CD14-positive monocyte (primary cell): ENCODE data around the gene GJA3. TPM values are rescaled to one million over a fixed set of nuclear protein-coding genes. Genes with fewer than 3 reads are reported as not detected.

ENCODE experiments used
- DNase-seq, 3 donors: peaks; one replicate each; pipeline ENCODE4 v3.0.0-alpha.2; 2011 to 2022
- H2AFZ ChIP-seq: 2 replicates; pipeline ENCODE4 v1.6.0; 2012; ENCODE audit warnings: mild to moderate bottlenecking, low read depth, low read length, inconsistent platforms; ENCODE audit not compliant: insufficient read depth, poor library complexity, severe bottlenecking
- H3K27ac ChIP-seq, 2 donors: 1 replicate in 1 of 2; 2 replicates in 1 of 2; pipeline ENCODE4 v1.5.1; 2012 to 2013; ENCODE audit warnings: low read length in 2 of 2, control low read depth in 1 of 2, inconsistent platforms in 1 of 2, low read depth in 1 of 2, mild to moderate bottlenecking in 1 of 2
- H3K27me3 ChIP-seq, 2 donors: one replicate each; pipeline versions ENCODE4 v1.6.0 to v1.6.1; 2011 to 2013; ENCODE audit warnings: low read length in 2 of 2; ENCODE audit not compliant: control insufficient read depth in 2 of 2, insufficient read depth in 2 of 2
- H3K36me3 ChIP-seq, 2 donors: replicated peaks in 1 of 2; 1 replicate in 1 of 2; 2 replicates in 1 of 2; pipeline versions ENCODE4 v1.5.1 to v1.6.1; 2012 to 2013; ENCODE audit warnings: low read length in 2 of 2, control low read depth in 1 of 2, inconsistent platforms in 1 of 2, mild to moderate bottlenecking in 1 of 2; ENCODE audit not compliant: insufficient read depth in 2 of 2, control insufficient read depth in 1 of 2
- H3K4me1 ChIP-seq, 2 donors: 1 replicate in 1 of 2; 2 replicates in 1 of 2; pipeline versions ENCODE4 v1.5.1 to v1.6.1; 2012 to 2013; ENCODE audit warnings: low read length in 2 of 2, control low read depth in 1 of 2, inconsistent platforms in 1 of 2, mild to moderate bottlenecking in 1 of 2, moderate library complexity in 1 of 2; ENCODE audit not compliant: insufficient read depth in 2 of 2, control insufficient read depth in 1 of 2
- H3K4me2 ChIP-seq: replicated peaks from 2 replicates; pipeline ENCODE3; 2012; ENCODE audit warnings: low read length, moderate library complexity, mild to moderate bottlenecking; ENCODE audit not compliant: poor library complexity, severe bottlenecking; ENCODE audit errors: extremely low read depth
- H3K4me3 ChIP-seq, 3 experiments: fragments of 200-600 bp in 1 of 3; sonication (generic) in 1 of 3; replicated peaks in 1 of 3; 1 replicate in 2 of 3; 2 replicates in 1 of 3; pipeline ENCODE4 v1.5.1; 2011 to 2013; ENCODE audit warnings: low read length in 3 of 3, mild to moderate bottlenecking in 3 of 3, control low read depth in 2 of 3, low read depth in 2 of 3, inconsistent platforms in 1 of 3, moderate library complexity in 1 of 3
- H3K79me2 ChIP-seq: 2 replicates; pipeline ENCODE4 v1.6.0; 2012; ENCODE audit warnings: mild to moderate bottlenecking, control low read depth, inconsistent platforms, low read length, moderate library complexity; ENCODE audit not compliant: insufficient read depth
- H3K9ac ChIP-seq: 2 replicates; pipeline ENCODE4 v1.6.0; 2017; ENCODE audit warnings: low read length, mild to moderate bottlenecking; ENCODE audit not compliant: insufficient read depth, poor library complexity, severe bottlenecking
- H3K9me3 ChIP-seq, 2 donors: replicated peaks in 1 of 2; 1 replicate in 1 of 2; 2 replicates in 1 of 2; pipeline versions ENCODE4 v1.5.1 to v1.6.1; 2012 to 2013; ENCODE audit warnings: low read length in 2 of 2, control low read depth in 1 of 2; ENCODE audit not compliant: control insufficient read depth in 1 of 2, insufficient read depth in 1 of 2
- H4K20me1 ChIP-seq: 2 replicates; pipeline ENCODE4 v1.6.0; 2012; ENCODE audit warnings: mild to moderate bottlenecking, low read length, control low read depth, moderate library complexity; ENCODE audit not compliant: insufficient read depth
- H3K27ac Mint-ChIP-seq, 7 donors: one replicate each; pipeline ENCODE4 v1.8.0; 2020; ENCODE audit warnings: mild to moderate bottlenecking in 7 of 7, mixed read lengths in 7 of 7, moderate library complexity in 6 of 7, inconsistent platforms in 2 of 7
- H3K27me3 Mint-ChIP-seq, 3 donors: one replicate each; pipeline ENCODE4 v1.8.0; 2021 to 2022; ENCODE audit warnings: low read depth in 3 of 3, mild to moderate bottlenecking in 3 of 3, mixed read lengths in 3 of 3, moderate library complexity in 3 of 3, inconsistent platforms in 1 of 3
- H3K36me3 Mint-ChIP-seq, 2 donors: one replicate each; pipeline ENCODE4 v1.8.0; 2020; ENCODE audit warnings: mixed read lengths in 2 of 2, inconsistent platforms in 1 of 2, mild to moderate bottlenecking in 1 of 2
- H3K4me1 Mint-ChIP-seq: one replicate; pipeline ENCODE4 v1.8.0; 2020; ENCODE audit warnings: mild to moderate bottlenecking, mixed read lengths
- H3K4me3 Mint-ChIP-seq, 2 donors: one replicate each; pipeline ENCODE4 v1.8.0; 2020; ENCODE audit warnings: mild to moderate bottlenecking in 2 of 2, mixed read lengths in 2 of 2, moderate library complexity in 1 of 2
- H3K9me3 Mint-ChIP-seq, 7 donors: one replicate each; pipeline ENCODE4 v1.8.0; 2020 to 2022; ENCODE audit warnings: mixed read lengths in 7 of 7, mild to moderate bottlenecking in 6 of 7, moderate library complexity in 6 of 7, inconsistent platforms in 2 of 7
- WGBS: methylation state at CpG from one replicate; pipeline ENCODE4 v1.1.5; 2013; ENCODE audit warnings: missing lambda C conversion rate; ENCODE audit not compliant: insufficient coverage; 5-methylcytosine and 5-hydroxymethylcytosine counted together
- intact Hi-C, 2 donors: fragments of 100-400 bp; cut with micrococcal nuclease; formaldehyde crosslinking; loops; one replicate each; pipeline versions ENCODE4 v1.15.0 to v1.15.1; 2023
- polyA plus RNA-seq, 3 donors: library from polyadenylated mRNA; depleted of rRNA in 1 of 3; unstranded in 2 of 3; stranded (reverse) in 1 of 3; fragments of 300-500 nt in 2 of 3; fragments of >200 nt in 1 of 3; fragmentation: Illumina TruSeq in 2 of 3; gene quantifications; 1 replicate in 2 of 3; 2 replicates in 1 of 3; pipeline ENCODE4 v1.2.3, GENCODE V29; 2012 to 2021
- TF ChIP-seq, protein P1 (sequence below): fragments of 200-600 bp; IDR thresholded peaks from one replicate; pipeline ENCODE4 v1.8.0; 2022; ENCODE audit warnings: antibody characterized with exemption, mild to moderate bottlenecking

The GJA3 gene
- polyA plus RNA-seq, 3 donors = not detected

GRCh38 chr13:20151612-20152011 lies 9.2 kb downstream of the GJA3 start:
- Histone ChIP-seq H2AFZ (no peak overlapping the region), H3K4me2 (no peak overlapping the region), H4K20me1 (no peaks in the 10 kb centered on the region), H3K79me2 (no peaks in the 10 kb centered on the region), H3K4me1 (no peaks in the 10 kb centered on the region), H3K27ac (no peak overlapping the region), H3K36me3 (no peaks in the 10 kb centered on the region), H3K4me3 (no peak overlapping the region), H3K27me3 (peaks cover 11 to 42% of the 10 kb centered on the region in 2 donors), H3K9ac (no peak overlapping the region), H3K9me3 (no peaks in the 10 kb centered on the region)
- H3K27ac Mint-ChIP-seq = no peak overlapping the region
- H3K9me3 Mint-ChIP-seq = peaks cover 0 to 5% (median 0%) of the 10 kb centered on the region in 7 donors
- 88% methylated on average over 11 of the region's 11 CpGs for WGBS
- no peak for DNase-seq
- H3K4me1 Mint-ChIP-seq = no peaks in the 10 kb centered on the region
- H3K4me3 Mint-ChIP-seq = no peak overlapping the region
- TF ChIP-seq, protein P1, sequence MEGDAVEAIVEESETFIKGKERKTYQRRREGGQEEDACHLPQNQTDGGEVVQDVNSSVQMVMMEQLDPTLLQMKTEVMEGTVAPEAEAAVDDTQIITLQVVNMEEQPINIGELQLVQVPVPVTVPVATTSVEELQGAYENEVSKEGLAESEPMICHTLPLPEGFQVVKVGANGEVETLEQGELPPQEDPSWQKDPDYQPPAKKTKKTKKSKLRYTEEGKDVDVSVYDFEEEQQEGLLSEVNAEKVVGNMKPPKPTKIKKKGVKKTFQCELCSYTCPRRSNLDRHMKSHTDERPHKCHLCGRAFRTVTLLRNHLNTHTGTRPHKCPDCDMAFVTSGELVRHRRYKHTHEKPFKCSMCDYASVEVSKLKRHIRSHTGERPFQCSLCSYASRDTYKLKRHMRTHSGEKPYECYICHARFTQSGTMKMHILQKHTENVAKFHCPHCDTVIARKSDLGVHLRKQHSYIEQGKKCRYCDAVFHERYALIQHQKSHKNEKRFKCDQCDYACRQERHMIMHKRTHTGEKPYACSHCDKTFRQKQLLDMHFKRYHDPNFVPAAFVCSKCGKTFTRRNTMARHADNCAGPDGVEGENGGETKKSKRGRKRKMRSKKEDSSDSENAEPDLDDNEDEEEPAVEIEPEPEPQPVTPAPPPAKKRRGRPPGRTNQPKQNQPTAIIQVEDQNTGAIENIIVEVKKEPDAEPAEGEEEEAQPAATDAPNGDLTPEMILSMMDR = no peak
- H3K27me3 Mint-ChIP-seq = peaks cover 23 to 39% (median 38%) of the 10 kb centered on the region in 3 donors
- intact Hi-C loops = no loop called here
- no peaks in the 10 kb centered on the region for H3K36me3 Mint-ChIP-seq

DNA sequence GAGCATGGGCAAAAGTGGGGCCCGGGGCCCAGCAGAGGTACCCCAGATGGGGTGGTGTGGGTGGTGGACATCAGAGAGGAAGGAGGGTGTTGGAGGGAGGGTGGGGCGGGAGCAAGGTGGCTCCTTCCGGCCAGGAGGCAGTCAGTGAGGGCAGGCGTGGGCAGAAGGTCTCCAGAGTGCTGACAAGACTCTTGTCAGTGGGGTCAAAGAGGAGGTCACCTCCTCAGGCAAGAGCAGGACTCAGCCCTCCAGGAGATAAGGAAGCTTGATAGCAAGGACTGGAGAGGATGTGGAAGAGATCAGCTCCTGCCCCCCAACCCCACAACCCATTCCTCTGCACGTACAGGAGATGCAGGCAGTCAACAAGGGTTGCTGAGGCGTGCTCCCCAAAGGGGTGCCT lies 9.8 kb downstream of the GJA3 start:
- Histone ChIP-seq H4K20me1 (no peaks in the 10 kb centered on the region), H3K36me3 (no peaks in the 10 kb centered on the region), H3K4me3 (no peak overlapping the region), H3K9ac (no peak overlapping the region), H3K79me2 (no peaks in the 10 kb centered on the region), H3K27me3 (peaks cover 6 to 38% of the 10 kb centered on the region in 2 donors), H3K9me3 (no peaks in the 10 kb centered on the region), H2AFZ (no peak overlapping the region), H3K4me1 (no peaks in the 10 kb centered on the region), H3K27ac (no peak overlapping the region), H3K4me2 (no peak overlapping the region)
- no peak overlapping the region for H3K4me3 Mint-ChIP-seq
- intact Hi-C loops = no loop called here
- no peaks in the 10 kb centered on the region for H3K4me1 Mint-ChIP-seq
- peaks cover 19 to 39% (median 36%) of the 10 kb centered on the region in 3 donors for H3K27me3 Mint-ChIP-seq
- TF ChIP-seq, protein P1 = no peak
- 56% methylated on average over 3 of the region's 6 CpGs for WGBS
- H3K27ac Mint-ChIP-seq = no peak overlapping the region
- H3K36me3 Mint-ChIP-seq = no peaks in the 10 kb centered on the region
- no peak for DNase-seq
- H3K9me3 Mint-ChIP-seq = peaks cover 0 to 5% (median 0%) of the 10 kb centered on the region in 7 donors
